NCI-H1930 (cell line): Measurements from ENCODE around the gene DGUOK.
"Not testable (repeated sequence)": the region's sequence is repeated elsewhere in the genome, so short reads cannot be mapped to it uniquely, and the experiment has no call there.

Source experiments
- DNase-seq, 2 experiments: peaks; one replicate each; lab custom pipeline; 2025; lab: John Stamatoyannopoulos, UW

DGUOK gene

GRCh38 chr2:73921581-73921980, 5.1 kb upstream of the DGUOK start:
- DNase-seq: no peak

- no peak for DNase-seq
Measured at GRCh38 chr2:73922681-73923080, 4.0 kb upstream of the DGUOK start.

DNA sequence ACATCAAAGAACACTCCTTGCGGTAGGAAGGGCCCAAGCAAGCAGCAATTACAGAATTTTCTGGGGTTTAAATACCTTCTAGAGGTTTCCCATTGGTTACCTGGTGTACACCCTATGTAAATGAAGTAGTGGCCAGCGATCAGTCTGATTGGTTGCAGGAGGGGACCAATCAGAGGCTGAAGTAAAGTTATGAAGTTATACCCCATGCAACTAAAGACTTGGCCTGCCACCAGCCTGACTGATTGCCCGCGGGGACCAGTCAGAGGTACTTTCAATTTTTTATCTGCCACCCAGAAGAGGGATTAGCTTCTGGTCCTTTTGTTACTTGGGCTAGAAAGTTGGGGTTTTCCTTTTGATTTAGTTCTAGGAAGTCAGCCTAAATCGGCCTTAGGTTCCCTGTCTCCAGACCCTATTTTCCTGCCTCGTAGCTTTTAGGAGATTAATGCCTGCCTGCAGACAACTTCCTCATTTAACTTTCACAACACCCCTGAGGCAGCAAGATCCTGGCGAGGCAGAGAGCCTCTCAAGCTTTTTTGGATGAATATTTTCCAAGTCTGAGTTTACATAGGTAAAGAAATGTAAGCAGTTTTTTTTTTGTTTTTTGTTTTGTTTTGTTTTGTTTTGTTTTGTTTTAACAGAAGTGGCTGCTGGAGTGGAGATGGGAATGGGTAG, 1.5 kb upstream of the DGUOK start:
- no peak for DNase-seq

DNA sequence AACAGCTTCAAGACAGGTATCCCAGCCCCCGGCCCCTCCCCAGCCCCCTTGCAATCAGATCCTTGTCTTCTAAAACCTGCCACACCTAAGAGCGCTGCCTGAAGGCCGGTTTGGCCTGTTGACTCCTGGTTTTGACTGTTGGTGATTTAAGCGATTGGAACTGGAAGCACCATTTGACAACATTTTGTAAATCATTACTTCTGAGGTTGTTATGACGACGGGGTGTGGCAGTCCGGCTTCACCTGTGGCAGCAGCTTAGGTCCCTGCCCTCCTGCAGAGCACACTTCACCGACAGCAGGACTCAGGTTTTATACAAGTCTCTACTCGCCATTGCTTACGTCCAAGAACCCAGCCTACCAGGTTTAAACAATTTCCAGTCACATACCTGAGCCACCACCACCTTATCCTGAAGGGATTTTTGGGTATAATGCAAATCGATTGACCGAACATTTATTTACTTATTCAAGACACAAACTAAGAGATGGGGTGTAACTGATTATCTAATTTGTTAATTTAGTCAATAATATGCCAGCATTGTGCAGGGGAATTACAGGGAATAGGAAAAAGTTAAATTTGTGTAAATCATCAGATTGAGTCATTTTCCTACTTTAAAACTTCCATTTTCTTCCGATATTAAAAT, 707 bp upstream of the DGUOK start:
- DNase-seq: no peak

DNA sequence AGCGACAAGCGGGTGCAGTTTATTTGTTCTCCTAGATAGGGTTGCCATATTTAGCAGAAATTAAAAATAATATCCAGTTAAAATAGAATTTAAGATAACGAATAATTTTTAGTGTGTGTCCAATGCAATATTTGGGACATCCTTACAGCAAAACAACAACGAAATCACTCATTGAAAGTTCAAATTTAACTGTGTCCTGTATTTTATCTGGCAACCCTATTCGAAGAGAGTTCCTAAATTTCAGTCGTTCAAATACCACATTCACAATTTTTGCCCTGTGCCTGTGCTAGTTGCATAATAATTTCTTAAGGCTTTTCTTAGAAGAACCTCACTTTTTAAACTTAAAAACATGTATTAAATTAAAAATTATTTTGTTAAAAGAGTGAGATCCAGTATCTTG, 664 bp downstream of the DGUOK start:
- DNase-seq: no peak

DNA sequence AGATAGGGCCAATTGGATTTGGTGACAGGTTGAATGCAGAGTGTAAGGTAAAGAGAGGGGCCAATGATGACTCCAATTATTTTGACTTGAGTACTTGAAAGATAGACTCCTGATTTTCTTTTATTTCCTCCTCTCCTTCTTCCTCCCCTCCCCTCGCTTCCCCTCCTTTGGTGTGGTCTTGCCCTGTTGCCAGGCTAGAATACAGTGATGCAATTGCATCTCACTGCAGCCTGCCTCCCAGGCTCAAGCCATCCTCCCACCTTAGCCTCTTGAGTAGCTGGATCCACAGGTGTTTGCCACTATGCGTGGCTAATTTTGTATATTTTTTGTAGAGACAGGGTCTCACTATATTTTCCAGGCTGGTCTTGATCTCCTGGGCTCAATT, 2.3 kb downstream of the DGUOK start:
- no peak for DNase-seq

DNA sequence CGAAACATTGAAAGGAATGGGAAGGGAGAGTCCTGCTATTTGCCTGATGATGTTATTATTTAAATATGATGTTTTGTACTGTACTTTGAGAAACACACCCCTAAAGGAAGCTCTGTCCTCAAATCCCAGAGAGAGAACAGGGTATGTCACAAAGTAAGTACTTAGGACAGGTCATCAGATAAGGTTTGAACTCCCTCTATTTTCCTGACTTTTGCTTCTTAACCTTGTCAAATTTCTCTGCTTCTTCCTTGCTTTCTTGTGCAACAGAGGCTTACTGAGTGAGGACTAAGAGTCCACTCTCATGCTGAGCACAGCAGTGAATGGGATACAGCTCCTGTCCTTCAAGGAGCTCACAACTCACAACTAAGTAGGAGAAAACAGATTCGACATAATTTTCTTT, 3.7 kb downstream of the DGUOK start:
- DNase-seq: no peak

DNA sequence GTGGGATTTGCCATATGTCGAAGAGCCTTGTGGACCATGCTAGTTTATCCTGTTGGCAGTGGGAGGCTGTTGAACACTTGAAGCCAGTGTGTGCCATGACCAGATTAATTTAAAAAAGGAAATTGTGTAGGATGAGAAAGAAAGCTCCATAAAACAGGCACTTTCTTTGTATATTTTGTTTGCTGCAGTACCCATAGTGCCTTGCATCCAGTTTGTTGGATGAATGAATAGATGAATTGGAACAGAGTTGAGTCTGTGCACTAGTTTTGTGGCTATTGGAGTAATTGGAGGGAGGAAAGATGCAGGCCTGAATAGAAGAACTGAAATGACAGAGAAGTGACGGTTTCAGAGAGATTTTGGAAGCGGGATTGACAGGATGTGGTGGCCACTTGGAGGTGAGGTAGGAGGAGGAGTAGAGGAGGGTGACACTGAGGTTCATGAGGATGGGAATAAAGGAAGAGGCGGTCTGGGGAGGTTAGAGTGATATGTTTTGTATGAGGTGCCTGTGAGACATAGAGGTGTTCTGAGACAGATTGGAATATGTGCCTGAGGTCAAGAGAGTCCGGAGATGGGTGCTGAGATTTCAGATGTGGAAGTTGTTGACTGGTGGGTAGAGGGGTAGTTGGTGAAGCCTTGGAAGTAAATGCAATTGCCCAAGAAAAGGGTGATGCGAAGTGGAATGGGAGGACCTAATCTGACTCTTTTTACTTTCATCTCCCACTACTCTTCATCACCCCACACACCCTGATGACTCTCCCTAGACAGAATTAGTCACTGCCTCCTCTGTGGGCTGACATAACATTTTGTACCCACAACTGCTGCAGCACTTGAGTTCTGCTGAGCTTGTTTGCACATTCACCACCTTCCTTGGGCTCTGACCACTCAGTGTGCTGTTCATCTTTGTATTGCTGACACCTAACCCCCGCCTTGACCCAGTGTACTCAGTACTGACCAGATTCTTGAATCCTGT, 5.1 kb downstream of the DGUOK start:
- no peak for DNase-seq

- no peak for DNase-seq
Measured at GRCh38 chr2:73933194-73933593, 6.5 kb downstream of the DGUOK start.

GRCh38 chr2:73935641-73936040, 9.0 kb downstream of the DGUOK start:
- DNase-seq: no peak

- DNase-seq: no peak
Measured at GRCh38 chr2:73937103-73937885, 10.6 kb downstream of the DGUOK start.

DNA sequence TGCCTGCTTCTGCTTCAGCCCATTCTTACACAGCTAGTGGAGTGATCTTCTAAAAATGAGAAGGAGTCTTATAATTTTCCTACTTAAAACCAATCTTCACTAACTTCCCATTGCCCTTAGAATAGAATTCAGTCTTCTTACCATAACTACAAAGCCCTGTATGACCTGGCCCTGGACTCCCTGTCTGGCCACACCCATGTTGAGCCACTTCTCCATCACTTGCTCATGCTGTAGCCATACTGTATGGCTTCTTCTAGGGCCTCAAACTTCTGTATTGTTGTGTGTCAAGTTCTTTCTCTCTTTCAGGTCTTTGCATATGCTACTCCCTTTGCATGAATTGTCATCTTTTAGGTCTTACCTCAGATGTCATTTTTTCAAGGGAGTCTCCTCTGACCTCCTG, 11.2 kb downstream of the DGUOK start:
- DNase-seq: no peak

GRCh38 chr2:73938718-73939352, 12.2 kb downstream of the DGUOK start:
- DNase-seq: no peak

GRCh38 chr2:73939419-73939818, 12.7 kb downstream of the DGUOK start:
- DNase-seq: no peak

GRCh38 chr2:73940066-73940465, 13.4 kb downstream of the DGUOK start:
- DNase-seq: not testable (repeated sequence)

GRCh38 chr2:73942664-73943063, 16.0 kb downstream of the DGUOK start:
- no peak for DNase-seq

- no peak for DNase-seq
Measured at GRCh38 chr2:73944714-73945113, 18.0 kb downstream of the DGUOK start.

- no peak for DNase-seq
Measured at GRCh38 chr2:73946215-73946614, 19.5 kb downstream of the DGUOK start.

- DNase-seq: no peak
Measured at GRCh38 chr2:73946666-73947065, 20.0 kb downstream of the DGUOK start.

GRCh38 chr2:73947412-73948018, 20.8 kb downstream of the DGUOK start:
- DNase-seq: no peak

DNA sequence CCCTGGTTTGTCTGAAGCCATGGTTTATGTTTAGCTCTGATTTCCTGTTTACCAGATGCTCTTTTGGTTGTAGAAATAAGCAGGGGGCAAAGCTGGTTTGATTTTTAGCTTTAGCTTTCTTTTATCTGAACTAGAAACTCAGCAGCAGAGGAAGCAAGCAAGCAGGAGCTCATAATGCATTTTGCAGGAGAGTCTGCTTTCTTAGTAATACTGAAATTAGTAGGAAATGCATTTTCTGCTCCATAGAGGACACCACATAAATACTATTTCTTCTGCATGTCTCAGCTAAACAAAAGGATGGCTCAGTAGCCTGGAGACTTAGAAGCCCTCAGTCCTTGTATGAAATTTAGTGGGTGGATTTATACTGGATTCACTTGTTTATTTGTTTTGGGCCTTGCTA, 23.1 kb downstream of the DGUOK start:
- no peak for DNase-seq
